K562 (cell line): ENCODE data around the gene SLC8A1. TPM values are rescaled to one million over a fixed set of nuclear protein-coding genes. Genes with fewer than 3 reads are reported as not detected.

Experiments
- ATAC-seq: fragments of 200-7000 bp; cut with Tn5 transposase; 3 replicates; pipeline ENCODE4 v1.9.1; 2020; ENCODE audit warnings: moderate library complexity
- BruUV-seq: library from RNA; stranded (reverse); fragments of 400-500 nt; replicated peaks from 2 replicates; lab custom pipeline; 2021; lab: Mats Ljungman, UMichigan
- CTCF ChIA-PET: fragments of 300-600 bp; formaldehyde crosslinking; extraction: SDS; loops from one replicate; lab custom pipeline; 2021; ENCODE audit warnings: low intra/inter-chr PET ratio; lab: Yijun Ruan, JAX
- POLR2A ChIA-PET: fragments of 300-600, 350-650 bp; sonication (Branson Sonifier 250); formaldehyde crosslinking; extraction: SDS; loops from one replicate; lab custom pipeline; 2021; ENCODE audit warnings: antibody characterized with exemption, inconsistent platforms; lab: Yijun Ruan, JAX
- DNase-seq, 4 experiments: peaks; one replicate each; pipeline versions ENCODE4 v3.0.0 to v3.0.0-alpha.2; 2011 to 2018; ENCODE audit warnings: low spot score in 3 of 4, mixed read lengths in 3 of 4; ENCODE audit errors: extremely low read depth in 1 of 4
- FAIRE-seq: peaks from 2 replicates; lab custom pipeline; 2011; peaks lifted over from hg19 to GRCh38; lab: Jason Lieb, UNC
- H2AFZ ChIP-seq: 2 replicates; pipeline ENCODE4 v1.6.0; 2011; ENCODE audit warnings: low read depth, low read length, control low read depth, inconsistent platforms
- H3K27ac ChIP-seq: fragments of 200-600 bp; 3 replicates; pipeline ENCODE4 v1.8.0; 2011; ENCODE audit warnings: low read depth, mild to moderate bottlenecking, control low read depth, inconsistent platforms, low read length, moderate library complexity, mixed read lengths; ENCODE audit errors: extremely low read depth
- H3K27me3 ChIP-seq, 2 experiments: fragments of 300-600 bp in 1 of 2; 2 replicates in 1 of 2; 3 replicates in 1 of 2; pipeline versions ENCODE4 v1.6.0 to v1.8.0; 2011; ENCODE audit warnings: inconsistent platforms in 2 of 2, low read length in 2 of 2, mild to moderate bottlenecking in 1 of 2, mixed read lengths in 1 of 2, moderate library complexity in 1 of 2; ENCODE audit not compliant: control insufficient read depth in 2 of 2, insufficient read depth in 2 of 2
- H3K36me3 ChIP-seq: fragments of 300-600 bp; 3 replicates; pipeline ENCODE4 v1.8.0; 2011; ENCODE audit warnings: mild to moderate bottlenecking, low read length, inconsistent platforms; ENCODE audit not compliant: control insufficient read depth, insufficient read depth
- H3K4me1 ChIP-seq, 2 experiments: fragments of 200-600 bp in 1 of 2; replicated peaks in 1 of 2; 2 replicates in 1 of 2; 3 replicates in 1 of 2; pipeline versions ENCODE4 v1.5.1 to v1.8.0; 2011; ENCODE audit warnings: inconsistent platforms in 2 of 2, low read length in 2 of 2, mild to moderate bottlenecking in 1 of 2, mixed read lengths in 1 of 2, moderate library complexity in 1 of 2; ENCODE audit not compliant: control insufficient read depth in 2 of 2, insufficient read depth in 2 of 2
- H3K4me2 ChIP-seq: 2 replicates; pipeline ENCODE4 v1.6.1; 2011; ENCODE audit warnings: low read length, control low read depth, inconsistent platforms, mixed read lengths; ENCODE audit not compliant: insufficient read depth
- H3K4me3 ChIP-seq: fragments of 200-600 bp; sonication (generic), shearing (Covaris generic); 2 replicates; pipeline ENCODE4 v1.5.1; 2016; ENCODE audit warnings: control low read depth, inconsistent platforms
- H3K79me2 ChIP-seq: fragments of 200-600 bp; 3 replicates; pipeline ENCODE4 v1.8.0; 2011; ENCODE audit warnings: low read length, inconsistent platforms; ENCODE audit not compliant: control insufficient read depth, insufficient read depth
- H3K9ac ChIP-seq, 2 experiments: 2 replicates each; pipeline versions ENCODE4 v1.6.0 to v1.6.1; 2011; ENCODE audit warnings: low read depth in 2 of 2, low read length in 2 of 2, control low read depth in 1 of 2, inconsistent platforms in 1 of 2, mild to moderate bottlenecking in 1 of 2, mixed read lengths in 1 of 2; ENCODE audit not compliant: insufficient read depth in 1 of 2
- H3K9me1 ChIP-seq: one replicate; pipeline ENCODE4 v1.6.0; 2011; ENCODE audit warnings: inconsistent platforms, mild to moderate bottlenecking, low read length, moderate library complexity; ENCODE audit not compliant: control insufficient read depth, insufficient read depth
- H3K9me3 ChIP-seq: replicated peaks from 2 replicates; pipeline ENCODE4 v1.5.1; 2011; ENCODE audit warnings: low read depth, low read length, inconsistent platforms; ENCODE audit not compliant: control insufficient read depth, insufficient read depth
- H4K20me1 ChIP-seq: replicated peaks from 2 replicates; pipeline ENCODE4 v1.6.1; 2011; ENCODE audit warnings: low read length, inconsistent platforms, mixed read lengths; ENCODE audit not compliant: control insufficient read depth, insufficient read depth
- CHD7 ChIP-seq: fragments of 200-600 bp; sonication (generic); IDR thresholded peaks from one replicate; pipeline ENCODE4 v1.6.1; 2012; ENCODE audit warnings: mild to moderate bottlenecking, low read depth, low read length, inconsistent platforms
- NFE2L1 ChIP-seq: fragments of 450-650 bp; IDR thresholded peaks from 2 replicates; pipeline ENCODE4 v1.6.1; 2016; ENCODE audit warnings: missing genetic modification characterization, low read depth, mild to moderate bottlenecking, missing compliant biosample characterization, moderate library complexity, borderline replicate concordance
- PHF20 ChIP-seq: fragments of 450-650 bp; IDR thresholded peaks from 2 replicates; pipeline ENCODE4 v1.6.1; 2018; ENCODE audit not compliant: partially characterized antibody
- PPARD ChIP-seq: fragments of 250-450 bp; sonication (Bioruptor Pico); IDR thresholded peaks from 2 replicates; pipeline ENCODE4 v1.8.0; 2022; ENCODE audit warnings: inconsistent platforms, mild to moderate bottlenecking, moderate library complexity
- PTRF ChIP-seq: fragments of 450-650 bp; IDR thresholded peaks from 2 replicates; pipeline ENCODE4 v1.6.1; 2016; ENCODE audit warnings: mild to moderate bottlenecking, missing genetic modification characterization, missing compliant biosample characterization
- RFX1 ChIP-seq: fragments of 450-650 bp; IDR thresholded peaks from 2 replicates; pipeline ENCODE4 v1.6.1; 2016; ENCODE audit warnings: mild to moderate bottlenecking, moderate library complexity
- TCF15 ChIP-seq: fragments of 250-450 bp; sonication (Bioruptor Pico); IDR thresholded peaks from 2 replicates; pipeline ENCODE4 v1.8.0; 2022; ENCODE audit warnings: moderate library complexity, mild to moderate bottlenecking, inconsistent platforms
- ZNF316 ChIP-seq: fragments of 450-650 bp; IDR thresholded peaks from 2 replicates; pipeline ENCODE4 v1.6.1; 2016
- ZNF830 ChIP-seq: fragments of 250-450 bp; sonication (Bioruptor Pico); IDR thresholded peaks from 2 replicates; pipeline ENCODE4 v1.5.0; 2021; ENCODE audit warnings: mild to moderate bottlenecking
- WGBS: fragments of 100-300 bp; shearing (Covaris generic); methylation state at CpG from one replicate; pipeline ENCODE4 v1.1.6; 2016; ENCODE audit warnings: low coverage, mixed read lengths; ENCODE audit not compliant: insufficient coverage; ENCODE audit errors: missing lambda C conversion rate; 5-methylcytosine and 5-hydroxymethylcytosine counted together
- in situ Hi-C: fragments of 300-500 bp; cut with MboI; formaldehyde crosslinking; loops from 4 replicates; pipeline ENCODE4 v1.15.0; 2018; ENCODE audit warnings: inconsistent platforms, mixed read lengths
- intact Hi-C: fragments of 100-400 bp; cut with micrococcal nuclease; formaldehyde crosslinking; loops from 2 replicates; pipeline ENCODE4 v1.14.2; 2022
- polyA plus RNA-seq, 8 experiments: library from polyadenylated mRNA; depleted of rRNA in 4 of 8; stranded (reverse) in 5 of 8; unstranded in 3 of 8; fragments of >200 nt; fragmentation: Nextera tagmentation in 2 of 8; fragmentation: Illumina TruSeq in 1 of 8; extraction: Ambion mirVana in 2 of 8; extraction: Trizol in 1 of 8; gene quantifications; 2 replicates each; pipeline versions ENCODE4 v1.2.1 to v1.2.3, GENCODE V29; 2011 to 2014; ENCODE audit warnings: inconsistent platforms in 1 of 8, missing spikeins in 1 of 8
- total RNA-seq, 7 experiments: library from RNA; depleted of rRNA in 6 of 7; stranded (reverse); fragments of >200 nt in 6 of 7; fragmentation: Illumina TruSeq in 2 of 7; extraction: Trizol in 2 of 7; gene quantifications; 2 replicates each; pipeline versions ENCODE4 v1.2.1 to v1.2.3, GENCODE V29; 2011 to 2021; ENCODE audit warnings: low replicate concordance in 1 of 7

The SLC8A1 gene
- total and polyA plus RNA-seq, 9 of the 15 experiments (the other 6 are each of a cell fraction or from before 2014, with no cell fraction given), result not detected

DNA sequence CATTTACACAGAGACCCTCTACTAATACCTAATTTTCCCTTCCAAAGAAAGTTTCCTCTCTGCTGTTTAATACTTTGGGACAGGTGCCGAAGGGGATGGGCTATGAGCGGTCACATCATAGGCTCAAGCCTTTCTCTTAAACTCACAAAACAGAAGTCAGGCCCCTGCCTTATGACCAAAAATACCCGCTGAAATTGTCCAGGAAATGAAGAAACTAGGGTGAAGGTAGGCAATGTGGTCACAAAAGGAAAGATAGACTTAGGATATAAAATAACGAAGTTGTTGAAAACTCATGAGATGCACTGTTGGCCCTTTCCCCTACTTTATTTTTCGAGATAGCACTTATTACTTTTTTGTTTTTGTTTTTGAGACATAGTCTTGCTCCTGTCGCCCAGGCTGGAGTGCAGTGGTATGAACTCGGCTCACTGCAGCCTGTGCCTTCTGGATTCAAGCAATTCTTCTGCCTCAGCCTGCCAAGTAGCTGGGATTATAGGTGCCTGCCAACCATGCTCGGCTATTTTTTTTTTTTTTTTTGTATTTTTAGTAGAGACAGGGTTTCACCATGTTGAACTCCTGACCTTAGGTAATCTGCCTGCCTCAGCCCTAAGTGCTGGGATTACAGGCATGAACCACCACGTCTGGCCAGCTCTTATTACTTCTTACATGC is 16.3 kb downstream of the SLC8A1 start:
- no peak for TF ChIP-seq ZNF316
- TF ChIP-seq CHD7, result no peak
- TF ChIP-seq ZNF830 (CRISPR knock-in tag), result no peak
- no peak for TF ChIP-seq PHF20
- TF ChIP-seq PPARD (CRISPR knock-in tag), result no peak
- no peak for TF ChIP-seq RFX1
- TF ChIP-seq NFE2L1 (tag), result no peak
- no peak for TF ChIP-seq TCF15
- TF ChIP-seq PTRF (tag), result no peak
- DNase-seq (no peak), ATAC-seq (no peak), FAIRE-seq (no peak)
- no peaks in the 10 kb centered on the region for H4K20me1 ChIP-seq
- CTCF ChIA-PET, result interaction anchor here (0.6 kb wide), 1 partner anchor 175 kb away, joined by 4 read pairs; no protein-coding TSS in a partner anchor
- no peak overlapping the region for H3K4me2 ChIP-seq
- in situ Hi-C loops (loop anchor here (25.0 kb wide), 1 partner anchor 848 kb away; no protein-coding TSS in a partner anchor), intact Hi-C loops (no loop called here)
- H3K9me3 ChIP-seq, result no peaks in the 10 kb centered on the region; the same call in 1 of the 2 replicates
- H3K9me1 ChIP-seq, result no peaks in the 10 kb centered on the region
- no peaks in the 10 kb centered on the region for H3K27me3 ChIP-seq
- POLR2A ChIA-PET, result no interaction called here
- no peaks in the 10 kb centered on the region for H3K79me2 ChIP-seq
- no peak overlapping the region for H3K9ac ChIP-seq
- no peak overlapping the region for H3K27ac ChIP-seq
- no peak overlapping the region for H2AFZ ChIP-seq
- no peak overlapping the region for H3K4me3 ChIP-seq
- WGBS, result 0% methylated on average over 8 of the region's 9 CpGs
- H3K36me3 ChIP-seq, result no peaks in the 10 kb centered on the region
- no peaks in the 10 kb centered on the region for H3K4me1 ChIP-seq
- no TSS peak for BruUV-seq
